COR-L47 (cell line): ENCODE data around the gene PA2G4.
"Not testable (repeated sequence)": the region's sequence is repeated elsewhere in the genome, so short reads cannot be mapped to it uniquely, and the experiment has no call there.

Experiments used
- DNase-seq: peaks from one replicate; lab custom pipeline; 2025; lab: John Stamatoyannopoulos, UW

Gene PA2G4

GRCh38 chr12:56099787-56100186, 4.6 kb upstream of the PA2G4 start:
- DNase-seq, result no peak

- no peak for DNase-seq
Measured at GRCh38 chr12:56101045-56101444, 3.3 kb upstream of the PA2G4 start.

GRCh38 chr12:56102683-56103065, 1.7 kb upstream of the PA2G4 start:
- DNase-seq, result no peak

GRCh38 chr12:56103066-56103711, 1.2 kb upstream of the PA2G4 start:
- no peak for DNase-seq

- DNase-seq, result no peak
Measured at GRCh38 chr12:56103823-56104108, 593 bp upstream of the PA2G4 start.

GRCh38 chr12:56104815-56105608, 653 bp downstream of the PA2G4 start:
- no peak for DNase-seq

- DNase-seq, result no peak
Measured at GRCh38 chr12:56105609-56105902, 1.2 kb downstream of the PA2G4 start.

- DNase-seq, result no peak
Measured at GRCh38 chr12:56107242-56107641, 2.9 kb downstream of the PA2G4 start.

- no peak for DNase-seq
Measured at GRCh38 chr12:56110571-56110970, 6.2 kb downstream of the PA2G4 start.

- no peak for DNase-seq
Measured at GRCh38 chr12:56114084-56114483, 9.7 kb downstream of the PA2G4 start.

- DNase-seq, result no peak
Measured at GRCh38 chr12:56115329-56115728, 11.0 kb downstream of the PA2G4 start.

GRCh38 chr12:56116267-56117081, 12.1 kb downstream of the PA2G4 start, which contains the start of gene RPL41:
TSS of gene RPL41 (plus strand) at chr12:56116633.
- peak; percentile 94 for DNase-seq

GRCh38 chr12:56117082-56117706, 12.8 kb downstream of the PA2G4 start:
- not testable (repeated sequence) for DNase-seq

GRCh38 chr12:56117778-56118687, 13.7 kb downstream of the PA2G4 start, which contains the start of gene ZC3H10:
TSS of gene ZC3H10 (plus strand) at chr12:56118266. CDS start at chr12:56120563, 2,297 bp downstream.
- peak; percentile 99 for DNase-seq

- DNase-seq, result no peak
Measured at GRCh38 chr12:56118688-56119357, 14.5 kb downstream of the PA2G4 start.

- peak; percentile 78 for DNase-seq
Measured at GRCh38 chr12:56119361-56119796, 15.0 kb downstream of the PA2G4 start.

- DNase-seq, result no peak
Measured at GRCh38 chr12:56120158-56120846, 15.9 kb downstream of the PA2G4 start.

GRCh38 chr12:56121204-56121870, 17.0 kb downstream of the PA2G4 start:
- DNase-seq, result no peak

GRCh38 chr12:56122637-56123036, 18.3 kb downstream of the PA2G4 start:
- no peak for DNase-seq

- no peak for DNase-seq
Measured at GRCh38 chr12:56124133-56124532, 19.8 kb downstream of the PA2G4 start.
